ENCODE data around the gene SALL4.
"Not testable (repeated sequence)": the region's sequence is repeated elsewhere in the genome, so short reads cannot be mapped to it uniquely, and the experiment has no call there.

The SALL4 gene

GRCh38 chr20:51801122-51801822 is 1.0 kb downstream of the SALL4 start:
- DNase-seq (ENCODE audit: low read depth), result no peak

- DNase-seq (ENCODE audit: low read depth), result no peak
Measured at GRCh38 chr20:51800872-51801121, 1.5 kb downstream of the SALL4 start.

GRCh38 chr20:51800060-51800871 is 2.1 kb downstream of the SALL4 start:
- no peak for DNase-seq (ENCODE audit: low read depth)

- DNase-seq (ENCODE audit: low read depth), result no peak
Measured at GRCh38 chr20:51799401-51799860, 2.9 kb downstream of the SALL4 start.

- DNase-seq (ENCODE audit: low read depth), result no peak
Measured at GRCh38 chr20:51797357-51798025, 4.8 kb downstream of the SALL4 start.

- DNase-seq (ENCODE audit: low read depth), result no peak
Measured at GRCh38 chr20:51796340-51796739, 6.0 kb downstream of the SALL4 start.

- no peak for DNase-seq (ENCODE audit: low read depth)
Measured at GRCh38 chr20:51792960-51793359, 9.4 kb downstream of the SALL4 start.

GRCh38 chr20:51791626-51792025 is 10.7 kb downstream of the SALL4 start:
- no peak for DNase-seq (ENCODE audit: low read depth)

- DNase-seq (ENCODE audit: low read depth), result no peak
Measured at GRCh38 chr20:51790256-51790655, 12.1 kb downstream of the SALL4 start.

GRCh38 chr20:51789434-51789833 is 12.9 kb downstream of the SALL4 start:
- no peak for DNase-seq (ENCODE audit: low read depth)

GRCh38 chr20:51788822-51789221 is 13.5 kb downstream of the SALL4 start:
- no peak for DNase-seq (ENCODE audit: low read depth)

GRCh38 chr20:51784299-51784698 is 18.0 kb downstream of the SALL4 start:
- no peak for DNase-seq (ENCODE audit: low read depth)

- DNase-seq (ENCODE audit: low read depth), result not testable (repeated sequence)
Measured at GRCh38 chr20:51778229-51778759, 24.0 kb downstream of the SALL4 start.

GRCh38 chr20:51775241-51775640 is 27.1 kb downstream of the SALL4 start:
- DNase-seq (ENCODE audit: low read depth), result no peak

- DNase-seq (ENCODE audit: low read depth), result no peak
Measured at GRCh38 chr20:51772236-51772635, 30.1 kb downstream of the SALL4 start.

- no peak for DNase-seq (ENCODE audit: low read depth)
Measured at GRCh38 chr20:51769976-51770615, 32.2 kb downstream of the SALL4 start.

GRCh38 chr20:51768759-51769517 is 33.4 kb downstream of the SALL4 start:
- no peak for DNase-seq (ENCODE audit: low read depth)

GRCh38 chr20:51767867-51768758 is 34.2 kb downstream of the SALL4 start, which contains the start of gene ATP9A:
Gene ATP9A (minus strand): TSS chr20:51768390. CDS start chr20:51768369, 21 bp downstream.
- no peak for DNase-seq (ENCODE audit: low read depth)

- DNase-seq (ENCODE audit: low read depth), result no peak
Measured at GRCh38 chr20:51766994-51767866, 35.1 kb downstream of the SALL4 start.
